Measurements from ENCODE around the gene OLIG1. TPM values are rescaled to one million over a fixed set of nuclear protein-coding genes. Genes with fewer than 3 reads are reported as not detected.

The OLIG1 gene
- polyA plus RNA-seq, 1 of the 3 experiments (the other 2 are of a cell fraction), result not detected

DNA sequence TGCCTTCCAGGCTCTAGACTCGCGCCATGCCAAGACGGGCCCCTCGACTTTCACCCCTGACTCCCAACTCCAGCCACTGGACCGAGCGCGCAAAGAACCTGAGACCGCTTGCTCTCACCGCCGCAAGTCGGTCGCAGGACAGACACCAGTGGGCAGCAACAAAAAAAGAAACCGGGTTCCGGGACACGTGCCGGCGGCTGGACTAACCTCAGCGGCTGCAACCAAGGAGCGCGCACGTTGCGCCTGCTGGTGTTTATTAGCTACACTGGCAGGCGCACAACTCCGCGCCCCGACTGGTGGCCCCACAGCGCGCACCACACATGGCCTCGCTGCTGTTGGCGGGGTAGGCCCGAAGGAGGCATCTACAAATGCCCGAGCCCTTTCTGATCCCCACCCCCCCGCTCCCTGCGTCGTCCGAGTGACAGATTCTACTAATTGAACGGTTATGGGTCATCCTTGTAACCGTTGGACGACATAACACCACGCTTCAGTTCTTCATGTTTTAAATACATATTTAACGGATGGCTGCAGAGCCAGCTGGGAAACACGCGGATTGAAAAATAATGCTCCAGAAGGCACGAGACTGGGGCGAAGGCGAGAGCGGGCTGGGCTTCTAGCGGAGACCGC is 46.3 kb upstream of the OLIG1 start:
- Histone ChIP-seq H3K27me3 (ENCODE audit: insufficient read depth) (peaks cover 97% of the 10 kb centered on the region), H3K4me2 (no peak overlapping the region; the same call in 1 of the 2 replicates), H2AFZ (ENCODE audit: low read depth) (no peak overlapping the region), H3K4me3 (ENCODE audit: low read depth in 2 of 2, low read length in 1 of 2) (no peak overlapping the region), H3K9ac (no peak overlapping the region), H4K20me1 (ENCODE audit: insufficient read depth) (no peaks in the 10 kb centered on the region), H3K79me2 (ENCODE audit: insufficient read depth) (no peaks in the 10 kb centered on the region), H3K9me2 (no peaks in the 10 kb centered on the region), H3K36me3 (replicated peaks in 1 of 2; ENCODE audit: control insufficient read depth in 1 of 2, insufficient read depth in 2 of 2, low read length in 1 of 2) (no peaks in the 10 kb centered on the region), H3K9me3 (no peaks in the 10 kb centered on the region), H3F3A (replicated peaks; ENCODE audit: insufficient read depth) (no peaks in the 10 kb centered on the region), H3K27ac (ENCODE audit: low read depth in 2 of 2, low read length in 1 of 2) (no peak overlapping the region), H3K4me1 (ENCODE audit: control insufficient read depth in 1 of 2, insufficient read depth in 2 of 2, low read depth in 1 of 2, low read length in 1 of 2) (no peaks in the 10 kb centered on the region)
- POLR2A ChIA-PET, result no interaction called here
- DNase-seq, result peak; percentile 19
- TF ChIP-seq, protein P1, sequence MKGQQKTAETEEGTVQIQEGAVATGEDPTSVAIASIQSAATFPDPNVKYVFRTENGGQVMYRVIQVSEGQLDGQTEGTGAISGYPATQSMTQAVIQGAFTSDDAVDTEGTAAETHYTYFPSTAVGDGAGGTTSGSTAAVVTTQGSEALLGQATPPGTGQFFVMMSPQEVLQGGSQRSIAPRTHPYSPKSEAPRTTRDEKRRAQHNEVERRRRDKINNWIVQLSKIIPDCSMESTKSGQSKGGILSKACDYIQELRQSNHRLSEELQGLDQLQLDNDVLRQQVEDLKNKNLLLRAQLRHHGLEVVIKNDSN (IDR thresholded peaks at IDR 0.05; ENCODE audit: borderline replicate concordance, low read depth), result no peak
- TF ChIP-seq TCF12 (IDR thresholded peaks at IDR 0.05), result no peak
- TF ChIP-seq RFX5 (IDR thresholded peaks at IDR 0.05; ENCODE audit: low read length), result no peak
- TF ChIP-seq RAD21 (IDR thresholded peaks at IDR 0.05; ENCODE audit: low read length), result no peak
- TF ChIP-seq TEAD4 (IDR thresholded peaks at IDR 0.05; ENCODE audit: borderline replicate concordance, insufficient read depth), result no peak
- TF ChIP-seq YY1 (IDR thresholded peaks at IDR 0.05; ENCODE audit: low read depth), result no peak
- TF ChIP-seq, protein P2, sequence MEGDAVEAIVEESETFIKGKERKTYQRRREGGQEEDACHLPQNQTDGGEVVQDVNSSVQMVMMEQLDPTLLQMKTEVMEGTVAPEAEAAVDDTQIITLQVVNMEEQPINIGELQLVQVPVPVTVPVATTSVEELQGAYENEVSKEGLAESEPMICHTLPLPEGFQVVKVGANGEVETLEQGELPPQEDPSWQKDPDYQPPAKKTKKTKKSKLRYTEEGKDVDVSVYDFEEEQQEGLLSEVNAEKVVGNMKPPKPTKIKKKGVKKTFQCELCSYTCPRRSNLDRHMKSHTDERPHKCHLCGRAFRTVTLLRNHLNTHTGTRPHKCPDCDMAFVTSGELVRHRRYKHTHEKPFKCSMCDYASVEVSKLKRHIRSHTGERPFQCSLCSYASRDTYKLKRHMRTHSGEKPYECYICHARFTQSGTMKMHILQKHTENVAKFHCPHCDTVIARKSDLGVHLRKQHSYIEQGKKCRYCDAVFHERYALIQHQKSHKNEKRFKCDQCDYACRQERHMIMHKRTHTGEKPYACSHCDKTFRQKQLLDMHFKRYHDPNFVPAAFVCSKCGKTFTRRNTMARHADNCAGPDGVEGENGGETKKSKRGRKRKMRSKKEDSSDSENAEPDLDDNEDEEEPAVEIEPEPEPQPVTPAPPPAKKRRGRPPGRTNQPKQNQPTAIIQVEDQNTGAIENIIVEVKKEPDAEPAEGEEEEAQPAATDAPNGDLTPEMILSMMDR (IDR thresholded peaks at IDR 0.05), result no peak
- no peak for TF ChIP-seq POLR2AphosphoS5 (IDR thresholded peaks at IDR 0.05; ENCODE audit: low read depth, low read length)
- TF ChIP-seq, protein P3, sequence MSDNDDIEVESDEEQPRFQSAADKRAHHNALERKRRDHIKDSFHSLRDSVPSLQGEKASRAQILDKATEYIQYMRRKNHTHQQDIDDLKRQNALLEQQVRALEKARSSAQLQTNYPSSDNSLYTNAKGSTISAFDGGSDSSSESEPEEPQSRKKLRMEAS (IDR thresholded peaks at IDR 0.05; ENCODE audit: low read depth), result no peak
- TF ChIP-seq TAF1 (IDR thresholded peaks at IDR 0.05; ENCODE audit: borderline replicate concordance, low read depth, low read length), result no peak
- no peak for TF ChIP-seq GATA2 (CRISPR knock-in tag; IDR thresholded peaks at IDR 0.05)
- no peak for TF ChIP-seq ELF1 (IDR thresholded peaks at IDR 0.05)
- TF ChIP-seq EZH2phosphoT487 (IDR thresholded peaks at IDR 0.05; ENCODE audit: borderline replicate concordance, low read depth), result no peak
- TF ChIP-seq SMC3 (IDR thresholded peaks at IDR 0.05; ENCODE audit: low read depth, low read length), result no peak
- 7% methylated on average over 18 of the region's 49 CpGs for WGBS (ENCODE audit: low lambda C conversion rate)
- CTCF ChIA-PET, result interaction anchor here (1.1 kb wide), 1 partner anchor 29 kb away, joined by 3 read pairs; no protein-coding TSS in a partner anchor

Data from SK-N-SH (cell line).